GM12865 (cell line): Measurements from ENCODE around the gene CELSR1.

Source experiments
- DNase-seq: peaks from one replicate; pipeline ENCODE4 v3.0.0; 2010; ENCODE audit warnings: low read depth
- H3K4me3 ChIP-seq: 2 replicates; pipeline ENCODE4 v1.5.1; 2011; ENCODE audit warnings: mild to moderate bottlenecking, low read depth, low read length, control low read depth
- CTCF ChIP-seq: IDR thresholded peaks from 2 replicates; pipeline ENCODE4 v1.5.1; 2011; ENCODE audit warnings: low read length, control low read depth, low read depth, inconsistent platforms; ENCODE audit not compliant: insufficient read depth; ENCODE audit errors: missing control alignments

CELSR1 gene

GRCh38 chr22:46533070-46533833 lies 4.2 kb downstream of the CELSR1 start:
- H3K4me3 ChIP-seq, result no peak overlapping the region
- no peak for DNase-seq
- TF ChIP-seq CTCF, result no peak

- DNase-seq, result no peak
- H3K4me3 ChIP-seq, result no peak overlapping the region
- TF ChIP-seq CTCF, result no peak
Measured at GRCh38 chr22:46532416-46532815, 5.0 kb downstream of the CELSR1 start.

GRCh38 chr22:46531581-46532175 lies 5.7 kb downstream of the CELSR1 start:
- no peak for DNase-seq
- H3K4me3 ChIP-seq, result no peak overlapping the region
- TF ChIP-seq CTCF, result no peak

GRCh38 chr22:46528121-46528610 lies 9.3 kb downstream of the CELSR1 start:
- DNase-seq, result no peak
- TF ChIP-seq CTCF, result no peak
- no peak overlapping the region for H3K4me3 ChIP-seq

GRCh38 chr22:46526244-46526839 lies 11.1 kb downstream of the CELSR1 start:
- no peak overlapping the region for H3K4me3 ChIP-seq
- TF ChIP-seq CTCF, result no peak

GRCh38 chr22:46525389-46526243 lies 11.8 kb downstream of the CELSR1 start:
- no peak for TF ChIP-seq CTCF
- no peak for DNase-seq
- no peak overlapping the region for H3K4me3 ChIP-seq

More at GRCh38 chr22:46526244-46526839, 11.1 kb downstream of the CELSR1 start:
- DNase-seq, result no peak
